Esophagus (tissue), 2 donors: ENCODE data around the gene SLC6A7. TPM values are rescaled to one million over a fixed set of nuclear protein-coding genes. Genes with fewer than 3 reads are reported as not detected.
"Not testable (repeated sequence)": the region's sequence is repeated elsewhere in the genome, so short reads cannot be mapped to it uniquely, and the experiment has no call there.

Source experiments
- H3K27ac ChIP-seq, 2 donors: one replicate each; pipeline ENCODE4 v1.5.1; 2013; ENCODE audit warnings: low read depth in 2 of 2, mild to moderate bottlenecking in 2 of 2, inconsistent platforms in 1 of 2, low read length in 1 of 2, moderate library complexity in 1 of 2
- H3K27me3 ChIP-seq, 2 donors: one replicate each; pipeline ENCODE4 v1.6.1; 2013; ENCODE audit warnings: low read length in 2 of 2, control low read depth in 1 of 2, mild to moderate bottlenecking in 1 of 2; ENCODE audit not compliant: insufficient read depth in 2 of 2, control insufficient read depth in 1 of 2
- H3K36me3 ChIP-seq, 2 donors: one replicate each; pipeline ENCODE4 v1.6.1; 2013; ENCODE audit warnings: low read length in 1 of 2; ENCODE audit not compliant: control insufficient read depth in 2 of 2, insufficient read depth in 2 of 2
- H3K4me1 ChIP-seq, 2 donors: one replicate each; pipeline ENCODE4 v1.6.1; 2013; ENCODE audit warnings: low read length in 1 of 2; ENCODE audit not compliant: control insufficient read depth in 2 of 2, insufficient read depth in 2 of 2
- H3K4me3 ChIP-seq, 2 donors: one replicate each; pipeline ENCODE4 v1.5.1; 2013; ENCODE audit warnings: low read length in 2 of 2, mild to moderate bottlenecking in 2 of 2, low read depth in 1 of 2, moderate library complexity in 1 of 2
- H3K9me3 ChIP-seq, 2 donors: one replicate each; pipeline ENCODE4 v1.6.1; 2013; ENCODE audit warnings: mild to moderate bottlenecking in 2 of 2, low read depth in 1 of 2, low read length in 1 of 2, moderate library complexity in 1 of 2; ENCODE audit not compliant: control insufficient read depth in 2 of 2, insufficient read depth in 1 of 2
- WGBS, 2 donors: extraction: QIAGEN DNeasy Blood & Tissue Kit; methylation state at CpG; one replicate each; pipeline ENCODE4 v1.1.7; 2013; 5-methylcytosine and 5-hydroxymethylcytosine counted together
- polyA plus RNA-seq, 2 donors: library from polyadenylated mRNA; stranded (reverse); fragments of 200-250 nt; gene quantifications; one replicate each; pipeline ENCODE4 v1.2.3, GENCODE V29; 2013
- donor health status: healthy with polysubstance abuse.
- donor health status: Bipolar disorder and iron deficiency.

Gene SLC6A7
- polyA plus RNA-seq, 2 donors, result not detected

- Histone ChIP-seq H3K9me3 (no peaks in the 10 kb centered on the region), H3K27ac (no peak overlapping the region), H3K4me1 (no peaks in the 10 kb centered on the region), H3K36me3 (no peaks in the 10 kb centered on the region), H3K4me3 (no peak overlapping the region), H3K27me3 (no peaks in the 10 kb centered on the region)
- WGBS, 2 donors, result 76 to 84% methylated on average over 5 of the region's 5 CpGs
Measured at GRCh38 chr5:150221471-150221870, 31.6 kb downstream of the SLC6A7 start.

GRCh38 chr5:150222906-150223305 lies 33.0 kb downstream of the SLC6A7 start:
- 86 to 90% methylated on average over 21 of the region's 21 CpGs for WGBS, 2 donors
- H3K36me3 ChIP-seq, result no peaks in the 10 kb centered on the region
- peaks cover 0 to 1% of the 10 kb centered on the region in 2 donors for H3K9me3 ChIP-seq
- peaks cover 0 to 4% of the 10 kb centered on the region in 2 donors for H3K4me1 ChIP-seq
- H3K27me3 ChIP-seq, result no peaks in the 10 kb centered on the region
- no peak overlapping the region for H3K27ac ChIP-seq
- H3K4me3 ChIP-seq, result no peak overlapping the region

DNA sequence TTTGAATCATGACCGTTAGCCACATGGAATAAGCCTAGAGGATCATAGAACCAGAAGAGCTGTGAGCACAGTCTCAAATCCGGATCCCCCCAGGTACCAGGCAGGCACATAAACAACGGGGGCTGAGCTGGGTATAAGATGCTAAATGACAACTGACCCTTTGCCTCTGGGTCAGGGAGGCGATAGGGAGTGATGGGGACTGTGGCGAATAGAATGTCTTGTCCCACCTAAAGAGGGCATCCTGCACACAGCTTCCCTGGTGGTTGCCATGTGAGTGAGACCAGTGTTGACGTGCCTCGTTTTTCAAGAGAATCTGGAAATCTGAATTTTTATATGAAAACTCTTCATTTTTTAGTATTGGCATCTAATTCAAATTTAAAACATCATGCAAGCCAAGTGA lies 33.6 kb downstream of the SLC6A7 start:
- 89 to 93% methylated on average over 7 of the region's 7 CpGs for WGBS, 2 donors
- peaks cover 0 to 2% of the 10 kb centered on the region in 2 donors for H3K9me3 ChIP-seq
- H3K36me3 ChIP-seq, result no peaks in the 10 kb centered on the region
- H3K27me3 ChIP-seq, result no peaks in the 10 kb centered on the region
- no peak overlapping the region for H3K4me3 ChIP-seq
- peaks cover 0 to 4% of the 10 kb centered on the region in 2 donors for H3K4me1 ChIP-seq
- H3K27ac ChIP-seq, result no peak overlapping the region

DNA sequence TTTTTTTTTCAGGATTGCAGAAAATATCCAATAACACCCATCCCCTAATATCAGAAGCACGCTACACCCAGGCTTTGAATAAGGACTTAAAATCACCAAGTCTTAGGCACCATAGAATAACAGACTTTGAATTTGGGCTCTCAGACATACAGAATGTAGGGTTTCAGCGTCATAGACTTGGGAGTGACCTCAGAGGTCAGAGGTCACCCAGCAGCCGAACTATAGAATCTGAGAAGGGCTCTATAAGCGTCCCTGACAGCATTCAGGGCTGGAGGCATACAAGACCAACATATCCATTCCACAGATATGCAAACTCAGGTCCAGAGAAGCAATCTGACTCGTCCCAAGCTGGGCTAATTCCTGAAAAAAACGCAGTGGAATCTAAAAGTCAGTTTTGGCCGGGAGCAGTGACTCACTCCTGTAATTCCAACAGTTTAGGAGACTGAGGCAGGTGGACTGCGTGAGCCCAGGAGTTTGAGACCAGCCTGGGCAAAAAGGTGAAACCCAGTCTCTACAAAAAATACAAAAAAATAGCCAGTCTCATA lies 34.7 kb downstream of the SLC6A7 start:
- peaks cover 0 to 2% of the 10 kb centered on the region in 2 donors for H3K9me3 ChIP-seq
- H3K27me3 ChIP-seq, result no peaks in the 10 kb centered on the region
- no peak overlapping the region for H3K4me3 ChIP-seq
- no peak overlapping the region for H3K27ac ChIP-seq
- H3K36me3 ChIP-seq, result no peaks in the 10 kb centered on the region
- peaks cover 0 to 4% of the 10 kb centered on the region in 2 donors for H3K4me1 ChIP-seq
- WGBS, 2 donors, result 69 to 73% methylated on average over 8 of the region's 8 CpGs

DNA sequence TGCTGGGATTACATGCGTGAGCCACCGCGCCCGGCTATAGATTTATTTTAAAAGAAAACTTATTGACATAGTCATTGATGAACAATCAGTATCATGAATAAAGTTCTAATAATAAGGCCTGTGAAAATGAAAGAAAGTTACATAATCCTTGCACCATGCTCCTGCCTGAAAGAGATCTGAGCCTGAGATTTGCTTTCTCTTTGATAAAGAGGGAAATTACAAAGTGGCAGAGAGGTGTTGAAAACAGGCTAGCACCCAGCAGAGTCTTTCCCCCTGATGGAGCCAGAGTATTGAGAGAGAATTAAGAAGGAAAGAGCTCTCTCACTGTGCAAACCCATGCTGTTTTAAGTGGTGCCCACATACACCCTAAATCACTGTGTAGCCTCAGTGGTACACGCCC lies 37.2 kb downstream of the SLC6A7 start:
- WGBS, 2 donors, result 83 to 88% methylated on average over 5 of the region's 5 CpGs
- no peak overlapping the region for H3K27ac ChIP-seq
- H3K9me3 ChIP-seq, result peaks cover 0 to 2% of the 10 kb centered on the region in 2 donors
- H3K27me3 ChIP-seq, result no peaks in the 10 kb centered on the region
- H3K4me3 ChIP-seq, result no peak overlapping the region
- H3K4me1 ChIP-seq, result peaks cover 0 to 4% of the 10 kb centered on the region in 2 donors
- H3K36me3 ChIP-seq, result no peaks in the 10 kb centered on the region

DNA sequence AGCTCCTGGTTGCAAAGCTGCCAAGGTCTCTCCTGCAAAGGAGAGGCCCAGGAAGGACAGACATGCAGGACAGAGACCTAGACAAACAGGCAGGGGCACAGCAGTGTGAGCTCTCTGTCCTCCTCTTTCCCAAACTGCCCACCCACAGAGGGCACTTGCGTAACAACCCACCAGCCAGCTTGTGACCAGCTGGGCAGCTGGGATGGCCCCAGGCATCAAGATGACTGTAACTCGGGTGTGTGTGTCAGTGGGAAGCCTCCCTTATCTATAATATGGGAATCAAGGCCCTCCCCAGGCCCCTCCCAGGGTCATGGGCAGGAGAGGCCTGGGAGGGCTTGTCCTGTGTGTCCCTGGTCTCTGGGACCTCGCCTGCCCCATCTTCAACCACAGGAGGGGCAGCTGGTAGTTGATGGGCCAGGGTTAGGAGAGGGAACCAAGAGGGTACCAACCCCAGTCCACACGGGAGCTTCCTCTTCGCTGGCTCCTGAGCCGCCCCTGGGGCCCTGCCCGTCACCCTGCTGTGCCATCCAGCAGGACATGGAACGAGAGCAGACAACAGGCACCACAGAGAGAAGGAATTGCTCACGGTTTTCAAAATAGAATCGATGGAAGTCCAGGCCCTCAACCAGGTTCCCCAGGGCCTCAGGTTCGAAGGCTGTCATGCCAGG lies 37.9 kb downstream of the SLC6A7 start:
- Histone ChIP-seq H3K9me3 (peaks cover 0 to 2% of the 10 kb centered on the region in 2 donors), H3K4me3 (no peak overlapping the region), H3K4me1 (peaks cover 3 to 4% of the 10 kb centered on the region in 2 donors), H3K27ac (no peak overlapping the region), H3K36me3 (no peaks in the 10 kb centered on the region), H3K27me3 (no peaks in the 10 kb centered on the region)
- 84 to 86% methylated on average over 11 of the region's 11 CpGs for WGBS, 2 donors

DNA sequence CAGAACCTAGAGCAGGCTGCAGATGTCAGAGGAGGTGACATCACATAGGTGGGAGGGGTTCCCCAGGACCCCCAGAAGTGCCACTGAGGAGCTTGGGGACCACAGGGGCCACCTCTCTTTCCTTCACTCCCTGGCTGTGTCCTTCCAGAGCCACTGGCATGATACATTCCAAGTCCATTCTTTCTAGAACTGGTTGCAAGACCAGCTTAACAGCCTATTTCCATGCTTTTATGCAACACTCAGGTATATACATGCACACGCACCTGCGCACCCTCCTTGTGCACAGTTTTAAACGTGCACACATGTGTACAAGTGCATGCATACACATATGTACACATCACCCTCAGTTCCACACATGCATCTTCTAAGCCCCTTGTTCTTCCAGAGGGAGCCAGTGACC lies 39.7 kb downstream of the SLC6A7 start:
- H3K27me3 ChIP-seq, result no peaks in the 10 kb centered on the region
- H3K27ac ChIP-seq, result no peak overlapping the region
- H3K36me3 ChIP-seq, result no peaks in the 10 kb centered on the region
- H3K4me3 ChIP-seq, result no peak overlapping the region
- peaks cover 0 to 2% of the 10 kb centered on the region in 2 donors for H3K9me3 ChIP-seq
- 68 to 69% methylated on average over 3 of the region's 3 CpGs for WGBS, 2 donors
- H3K4me1 ChIP-seq, result peaks cover 4 to 5% of the 10 kb centered on the region in 2 donors

DNA sequence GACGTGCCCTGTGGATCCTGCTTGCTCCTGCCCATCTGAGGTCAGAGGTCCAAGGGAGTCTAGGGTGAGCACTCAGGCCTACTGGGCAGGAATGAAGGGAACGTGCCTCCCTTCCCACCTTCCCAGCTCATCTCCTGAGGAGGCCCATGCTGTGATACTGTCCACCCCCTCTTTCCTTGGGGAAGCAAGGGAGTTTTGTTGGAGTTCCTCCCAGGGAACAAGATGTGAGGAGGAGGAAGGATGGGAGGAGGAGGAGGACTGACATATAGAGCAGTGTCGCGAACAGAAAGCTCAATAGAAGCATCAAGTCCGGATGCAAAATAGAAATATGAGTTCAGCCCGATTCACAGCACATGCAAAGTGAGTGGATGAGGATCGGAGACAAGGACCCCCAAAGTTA lies 41.0 kb downstream of the SLC6A7 start:
- Histone ChIP-seq H3K4me3 (no peak overlapping the region), H3K27me3 (no peaks in the 10 kb centered on the region), H3K4me1 (peaks cover 4 to 5% of the 10 kb centered on the region in 2 donors), H3K9me3 (peaks cover 0 to 2% of the 10 kb centered on the region in 2 donors), H3K27ac (no peak overlapping the region), H3K36me3 (no peaks in the 10 kb centered on the region)
- 90 to 92% methylated on average over 7 of the region's 7 CpGs for WGBS, 2 donors

- not testable (repeated sequence) for H3K4me3 ChIP-seq
- WGBS, 2 donors, result 79 to 93% methylated on average over 5 of the region's 5 CpGs
Measured at GRCh38 chr5:150233706-150234105, 43.8 kb downstream of the SLC6A7 start.

More at GRCh38 chr5:150233706-150234105, 43.8 kb downstream of the SLC6A7 start:
- H3K27ac ChIP-seq, H3K9me3 ChIP-seq, H3K36me3 ChIP-seq, H3K27me3 ChIP-seq, H3K4me1 ChIP-seq: not testable (repeated sequence)
